HG03097 (cell line): ENCODE data around the gene PLAC9.
"Not testable (repeated sequence)": the region's sequence is repeated elsewhere in the genome, so short reads cannot be mapped to it uniquely, and the experiment has no call there.

Experiments used
- ATAC-seq: cut with Tn5 transposase; IDR thresholded peaks from one replicate; pipeline ENCODE4 v1.9.1; 2021; ENCODE audit not compliant: unreplicated experiment, low FRiP score

PLAC9 gene

DNA sequence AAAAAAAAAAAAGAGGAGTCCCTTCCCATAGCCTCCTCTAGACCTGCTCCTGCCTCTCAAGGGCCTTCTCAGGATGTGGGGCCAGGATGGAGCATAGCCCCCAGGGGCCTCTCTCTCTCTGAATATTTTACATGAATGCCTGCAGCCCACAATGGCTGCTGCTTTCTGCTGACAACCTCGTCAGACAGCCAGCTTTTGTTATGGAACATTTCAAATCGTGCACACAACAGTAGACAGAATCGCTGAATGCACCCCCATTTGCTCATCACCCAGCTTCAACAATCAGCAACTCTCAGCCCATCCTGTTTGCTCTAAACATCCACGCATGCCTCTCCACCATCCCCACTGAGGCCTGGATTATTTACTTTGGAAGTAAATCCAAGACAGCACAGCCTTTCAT, 5.4 kb downstream of the PLAC9 start:
- ATAC-seq = no peak

GRCh38 chr10:80139265-80139664, 6.7 kb downstream of the PLAC9 start:
- no peak for ATAC-seq

GRCh38 chr10:80140251-80140650, 7.7 kb downstream of the PLAC9 start:
- no peak for ATAC-seq

GRCh38 chr10:80141696-80142460, 9.3 kb downstream of the PLAC9 start:
- ATAC-seq = no peak

GRCh38 chr10:80144067-80144695, 11.7 kb downstream of the PLAC9 start:
- peak; percentile 60 for ATAC-seq

DNA sequence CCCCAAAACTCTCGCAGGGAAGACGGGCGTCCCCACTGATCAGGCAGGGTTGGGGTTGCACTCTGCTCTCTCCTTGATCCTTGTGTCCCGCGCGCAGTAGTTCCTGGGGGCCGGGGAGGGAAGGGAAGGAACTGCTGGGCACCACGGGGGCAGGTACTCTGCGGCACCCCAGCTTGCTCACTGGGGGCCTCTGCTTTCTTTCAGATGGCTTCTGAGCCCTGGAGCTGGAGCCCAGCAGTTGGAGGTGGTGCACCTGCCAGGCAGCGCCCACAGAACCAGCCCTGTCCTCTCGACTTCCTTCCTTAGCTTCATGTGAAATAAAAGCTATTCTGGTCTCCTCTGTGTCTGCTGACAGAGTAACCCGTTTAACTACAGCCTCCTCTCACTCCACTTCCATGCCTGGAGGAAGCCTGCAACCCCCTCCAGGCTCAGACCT, 12.2 kb downstream of the PLAC9 start:
- ATAC-seq = peak; percentile 23

DNA sequence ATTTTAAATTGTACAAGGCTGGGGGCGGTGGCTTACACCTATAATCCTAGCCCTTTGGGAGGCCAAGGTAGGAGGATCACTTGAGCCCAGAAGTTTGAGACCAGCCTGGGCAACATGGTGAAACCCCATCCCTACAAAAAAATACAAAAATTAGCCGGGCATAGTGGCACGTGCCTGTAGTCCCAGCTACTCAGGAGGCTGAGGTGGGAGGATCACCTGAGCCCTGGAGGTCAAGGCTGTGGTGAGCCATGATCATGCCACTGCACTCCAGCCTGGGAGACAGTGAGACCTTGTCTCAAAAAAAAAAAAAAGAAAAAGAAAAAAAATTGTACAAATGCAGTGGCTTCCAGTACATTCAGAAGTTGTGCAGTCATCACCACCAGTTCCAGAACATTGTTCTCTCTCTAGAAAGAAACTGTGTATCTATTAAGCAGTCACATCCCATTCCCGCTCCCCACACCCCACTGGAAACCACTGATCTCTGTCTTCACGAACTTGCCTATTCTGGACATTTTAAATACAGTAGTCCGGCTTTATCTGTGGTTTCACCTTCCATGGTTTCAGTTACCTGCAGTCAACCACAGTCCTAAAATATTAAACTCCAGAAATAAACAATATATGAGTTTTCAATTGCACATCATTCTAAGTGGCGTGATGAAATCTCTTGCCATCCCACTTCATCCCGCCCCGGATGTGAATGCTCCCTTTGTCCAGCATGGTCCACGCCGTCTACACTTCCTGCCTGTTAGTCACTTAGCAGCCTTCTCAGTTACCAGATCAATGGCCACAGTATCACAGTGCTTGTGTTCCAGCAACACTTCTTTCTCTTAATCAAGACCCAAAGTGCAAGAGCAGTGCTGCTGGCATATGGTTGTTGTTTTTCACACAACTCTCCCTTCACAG, 13.1 kb downstream of the PLAC9 start:
- ATAC-seq = not testable (repeated sequence)

GRCh38 chr10:80146918-80147317, 14.4 kb downstream of the PLAC9 start:
- no peak for ATAC-seq

- ATAC-seq = no peak
These were observed 15.8 kb downstream of the PLAC9 start for GRCh38 chr10:80148166-80148805.

DNA sequence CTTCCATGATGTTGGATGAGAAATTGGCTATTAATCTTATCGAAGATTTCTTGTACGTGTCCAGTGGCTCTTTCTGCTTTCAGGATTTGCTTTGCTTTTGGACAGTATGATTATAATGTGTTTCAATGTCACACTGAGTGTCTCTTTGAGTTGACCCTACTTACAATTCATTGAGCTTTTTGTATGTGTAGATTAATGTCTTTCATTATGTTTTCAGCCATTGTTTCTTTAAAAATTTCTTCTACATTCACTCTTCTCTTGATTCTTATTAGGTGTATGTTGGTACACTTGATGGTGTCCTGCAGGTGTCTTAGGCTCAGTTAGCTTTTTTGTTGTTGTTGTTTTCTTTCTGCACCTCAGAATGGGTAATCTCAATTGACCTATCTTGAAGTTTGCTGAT, 16.6 kb downstream of the PLAC9 start:
- ATAC-seq = no peak

- ATAC-seq = no peak
These were observed 17.6 kb downstream of the PLAC9 start for GRCh38 chr10:80150172-80150571.

DNA sequence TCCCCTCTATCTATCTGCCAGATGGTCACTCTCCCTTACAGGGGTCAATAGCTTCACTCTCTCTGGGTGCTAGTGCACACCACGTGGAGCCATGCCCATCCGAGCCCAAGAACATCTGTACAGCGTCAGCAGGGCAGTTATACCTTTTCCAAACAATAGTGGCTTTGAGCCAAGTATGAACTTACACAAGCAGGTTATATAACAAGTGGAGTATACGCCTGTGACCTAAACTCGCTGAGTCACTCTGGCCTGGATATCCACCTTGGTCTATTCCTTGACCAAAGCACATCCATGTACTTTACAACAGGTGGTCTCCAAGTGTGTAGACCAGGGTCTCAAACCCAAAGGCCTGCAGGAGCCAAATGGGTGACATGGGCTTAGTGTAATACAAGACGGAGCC, 20.3 kb downstream of the PLAC9 start:
- no peak for ATAC-seq

DNA sequence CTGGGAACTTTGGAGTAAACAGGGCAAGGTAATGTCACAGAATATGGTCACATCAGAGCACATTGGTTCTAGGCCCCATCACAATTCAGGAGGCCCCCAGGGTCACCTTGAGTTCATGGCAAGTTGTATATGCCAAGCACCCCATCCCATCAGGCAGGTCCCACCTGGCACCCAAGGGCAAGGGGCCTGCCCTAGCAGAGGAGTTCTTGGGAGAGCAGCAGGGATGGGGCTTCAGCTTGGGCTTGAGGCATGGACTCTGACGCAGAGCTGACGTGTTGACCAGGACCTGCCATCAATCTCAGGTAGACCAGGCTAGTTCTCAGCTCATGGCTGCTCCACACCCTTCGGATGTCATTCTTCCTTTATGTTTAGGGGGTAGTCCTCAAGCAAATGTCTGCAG, 20.9 kb downstream of the PLAC9 start:
- ATAC-seq = no peak

DNA sequence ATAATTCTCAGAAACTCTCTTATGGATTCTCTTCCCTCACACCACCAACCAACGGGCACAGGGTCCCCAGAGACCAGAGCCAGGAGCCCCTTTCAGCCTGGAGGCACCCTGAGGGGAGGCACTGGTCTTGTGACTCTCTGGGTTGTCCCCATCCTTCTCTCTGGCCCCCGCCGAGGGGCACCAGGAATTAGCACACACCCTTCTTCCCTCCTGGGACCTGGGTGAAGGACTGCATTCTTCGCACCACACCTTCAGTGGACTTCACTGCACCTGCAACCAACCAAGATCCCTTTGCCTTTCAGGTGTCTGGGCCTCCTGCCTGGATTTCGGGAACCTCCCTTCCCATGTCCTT, 22.1 kb downstream of the PLAC9 start:
- no peak for ATAC-seq

DNA sequence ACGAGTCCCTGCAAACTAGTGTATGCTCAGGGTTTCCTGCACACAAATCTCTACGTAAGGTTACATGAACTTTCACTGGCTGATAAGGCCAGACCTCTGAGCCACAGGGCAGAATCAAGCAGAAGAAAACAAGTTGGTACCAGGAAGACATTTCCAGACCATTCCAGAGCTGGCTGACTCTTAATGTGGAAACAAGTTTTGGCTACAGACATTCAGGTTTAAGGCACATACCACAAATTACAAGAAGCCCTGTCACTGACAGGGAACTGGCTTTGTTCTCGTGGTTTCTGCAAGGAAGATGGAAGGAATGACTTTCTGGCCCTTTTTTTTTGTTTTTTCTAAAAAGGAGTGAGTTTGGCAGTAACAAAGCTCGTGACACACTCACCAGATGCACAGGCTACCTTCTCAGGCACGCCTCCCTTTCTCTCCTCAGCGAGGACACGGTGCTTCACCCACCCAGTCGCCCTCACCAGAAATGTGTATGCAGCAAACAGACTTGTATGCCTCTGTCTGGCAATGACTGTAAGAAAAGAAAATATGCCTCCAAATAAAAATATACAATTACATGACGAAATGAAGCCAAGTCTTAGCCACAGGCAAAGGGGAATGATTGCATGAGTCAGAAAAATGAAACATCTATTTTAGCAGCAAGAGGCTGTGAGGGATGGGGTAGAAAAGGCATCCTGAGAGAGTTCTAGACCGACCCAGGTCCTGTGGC, 22.6 kb downstream of the PLAC9 start:
- no peak for ATAC-seq

- ATAC-seq = no peak
These were observed 23.2 kb downstream of the PLAC9 start for GRCh38 chr10:80155696-80156215.

DNA sequence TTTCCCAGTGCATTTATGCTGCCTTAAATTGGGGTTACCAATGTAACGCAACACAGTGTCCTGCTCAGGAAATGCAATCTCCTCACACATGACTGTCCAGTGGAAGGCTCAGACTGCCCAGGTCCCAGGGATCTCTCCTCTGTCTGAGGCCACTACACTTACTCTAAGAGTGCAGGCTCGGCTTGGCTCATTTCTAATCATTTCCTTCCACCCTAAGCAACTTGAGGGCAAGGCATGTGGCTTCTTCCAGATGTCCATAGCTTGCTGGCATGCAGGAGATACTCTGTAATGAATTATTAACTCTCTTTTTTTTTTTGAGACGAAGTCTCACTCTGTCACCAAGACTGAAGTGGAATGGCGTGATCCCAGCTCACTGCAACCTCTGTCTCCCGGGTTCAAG, 23.7 kb downstream of the PLAC9 start:
- ATAC-seq = no peak

DNA sequence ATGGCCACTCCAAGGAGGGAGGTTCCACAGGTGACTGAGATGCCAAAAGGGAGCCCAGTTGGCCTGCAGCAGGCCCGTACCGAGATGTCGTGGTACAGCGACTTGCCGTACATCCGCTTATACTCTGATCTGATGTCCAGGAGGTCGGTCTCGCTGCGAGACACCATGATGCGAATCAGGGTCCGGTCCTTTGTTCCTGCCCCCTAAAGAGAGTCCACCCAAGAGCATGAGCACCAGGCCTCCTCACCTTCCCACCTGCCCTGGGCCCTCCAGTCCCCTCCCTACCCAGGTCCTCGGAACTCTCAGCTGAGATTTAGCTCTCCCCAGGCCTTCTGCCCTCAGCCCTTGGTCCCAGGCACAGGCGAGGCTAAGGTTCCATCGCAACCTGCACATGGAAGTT, 25.0 kb downstream of the PLAC9 start:
- no peak for ATAC-seq

DNA sequence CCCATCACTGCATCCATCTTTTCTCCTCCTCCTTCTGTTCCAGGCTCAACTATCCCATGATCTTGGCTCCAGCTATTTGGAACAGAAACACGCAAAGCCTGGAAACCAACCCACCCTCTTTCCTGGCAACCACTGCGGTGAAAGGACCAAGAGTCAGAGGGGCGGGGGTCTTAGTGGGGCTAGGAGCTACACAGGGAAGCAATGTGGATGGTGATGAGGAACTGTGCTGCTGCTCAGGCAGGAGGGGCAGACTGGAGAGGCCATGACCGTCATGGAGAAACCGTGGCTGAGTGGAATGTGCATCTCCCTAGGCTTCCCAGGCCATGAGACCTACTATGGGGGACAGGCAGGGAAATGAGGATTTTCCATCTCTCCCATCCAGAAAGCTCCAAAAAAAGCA, 25.6 kb downstream of the PLAC9 start:
- ATAC-seq = no peak

GRCh38 chr10:80158598-80159127, 26.1 kb downstream of the PLAC9 start:
- ATAC-seq = no peak
